Activated gamma-delta T cell (primary cell): Measurements from ENCODE around the gene TMED8.
"Not testable (repeated sequence)": the region's sequence is repeated elsewhere in the genome, so short reads cannot be mapped to it uniquely, and the experiment has no call there.

Experiments
- DNase-seq: peaks from one replicate; lab custom pipeline; 2025; lab: John Stamatoyannopoulos, UW

Gene TMED8

DNA sequence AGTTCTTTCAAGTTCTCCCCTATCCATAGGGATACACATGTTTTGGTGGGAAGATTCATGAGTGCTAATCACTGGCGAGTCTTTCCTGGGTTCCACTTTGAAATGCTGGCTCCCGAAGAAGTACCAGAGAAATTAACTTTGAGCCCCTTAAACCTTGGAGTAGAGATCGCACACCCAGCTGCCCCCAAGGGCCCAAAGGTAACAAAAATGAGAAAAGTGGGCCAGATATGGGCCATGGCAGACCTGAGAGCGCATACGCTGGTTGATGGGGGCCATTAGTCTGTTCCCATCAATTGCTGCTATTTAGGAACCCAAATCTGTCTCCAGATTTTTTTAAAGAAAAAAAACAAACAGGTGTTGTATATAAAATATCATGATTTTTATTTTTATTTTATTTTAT, 53.9 kb downstream of the TMED8 start:
- DNase-seq: no peak

DNA sequence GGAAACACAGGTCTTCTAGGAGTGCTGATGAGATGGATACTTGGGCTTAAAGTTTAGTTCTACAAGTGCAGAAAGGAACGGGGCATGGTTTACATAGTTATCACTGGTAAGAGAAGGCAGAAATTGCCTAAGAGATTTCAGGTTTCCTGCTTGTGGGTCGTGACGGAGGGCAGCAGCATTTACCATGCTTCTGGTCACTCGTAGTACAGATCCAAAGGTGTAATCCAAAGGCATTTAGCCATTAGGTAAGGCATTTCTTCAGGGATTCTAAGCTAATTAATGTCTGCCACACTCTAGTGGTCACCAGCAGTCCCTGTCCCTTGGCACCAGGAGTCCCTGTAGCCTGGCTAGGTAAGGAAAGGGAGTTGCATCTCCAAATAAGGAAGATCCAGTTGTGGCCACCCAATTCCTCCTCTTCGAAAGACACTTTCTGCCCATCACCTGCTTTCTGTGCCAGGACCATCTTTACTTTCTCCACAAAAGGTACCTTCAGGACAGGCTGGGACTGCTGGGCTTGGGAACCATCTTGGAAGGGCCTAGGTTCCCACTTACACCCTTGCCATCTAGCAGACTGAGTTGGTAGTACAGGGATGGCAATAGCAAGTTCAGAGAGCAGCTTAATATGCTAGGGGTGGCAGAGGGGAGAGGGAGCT, 54.5 kb downstream of the TMED8 start:
- DNase-seq: no peak

DNA sequence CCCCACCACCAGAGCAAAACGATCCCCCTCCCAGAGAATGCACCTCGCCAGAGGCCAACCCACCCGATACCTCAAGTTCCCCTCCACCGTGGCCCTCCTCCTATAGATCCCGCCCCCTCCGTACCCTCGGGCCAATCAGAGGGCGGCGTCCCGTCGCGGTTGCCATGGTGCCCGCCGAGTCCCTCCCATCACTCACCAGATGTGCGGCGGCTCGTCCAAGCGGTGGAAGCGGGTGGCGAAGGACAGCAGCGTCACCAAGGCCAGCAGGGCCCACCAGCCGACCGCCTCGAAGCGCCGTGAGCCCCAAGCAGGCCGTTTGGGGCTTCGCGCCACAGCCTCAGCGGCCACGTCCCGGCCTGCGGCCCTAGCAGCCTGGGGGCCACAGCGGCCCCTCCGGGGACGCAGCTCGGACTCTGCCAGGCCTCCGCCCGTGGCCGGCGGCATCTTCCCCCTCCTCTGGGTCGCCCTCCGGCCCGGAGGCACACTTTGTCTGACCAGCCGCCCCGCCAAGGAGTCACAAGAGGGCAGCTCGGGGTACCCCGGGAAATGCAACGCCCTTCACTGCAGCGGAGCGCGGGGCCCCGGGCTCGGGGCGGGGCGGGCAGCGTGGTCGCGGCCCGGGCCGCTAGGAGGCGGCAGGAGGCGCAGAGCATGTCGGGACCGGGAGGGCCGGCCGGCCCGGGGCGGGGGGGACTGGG, 56.5 kb downstream of the TMED8 start, which contains the start of gene POMT2:
Gene POMT2 (minus strand): TSS at position 646 of the 698 bp plus-strand sequence. CDS start 202 bp downstream, at position 444.
- DNase-seq: peak; percentile 85

DNA sequence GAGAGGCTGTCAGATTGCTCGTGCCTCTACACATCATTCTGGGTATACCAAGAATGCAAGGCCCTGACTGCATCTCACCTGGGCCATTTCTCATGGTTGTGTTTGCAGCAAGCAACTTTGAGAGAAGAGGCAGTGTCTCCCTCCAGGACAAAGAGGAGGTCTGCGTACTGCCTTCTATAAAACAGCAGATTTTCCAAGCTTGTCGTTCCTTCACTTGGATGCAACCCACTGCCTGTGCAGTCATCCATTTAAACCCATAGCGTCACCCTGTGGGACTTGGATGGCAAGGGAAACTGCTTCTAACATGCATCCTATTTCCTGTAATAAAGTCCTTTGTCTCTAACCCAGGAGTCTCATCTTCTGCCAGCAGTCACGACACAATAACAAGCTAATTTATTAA, 57.5 kb downstream of the TMED8 start:
- DNase-seq: no peak

DNA sequence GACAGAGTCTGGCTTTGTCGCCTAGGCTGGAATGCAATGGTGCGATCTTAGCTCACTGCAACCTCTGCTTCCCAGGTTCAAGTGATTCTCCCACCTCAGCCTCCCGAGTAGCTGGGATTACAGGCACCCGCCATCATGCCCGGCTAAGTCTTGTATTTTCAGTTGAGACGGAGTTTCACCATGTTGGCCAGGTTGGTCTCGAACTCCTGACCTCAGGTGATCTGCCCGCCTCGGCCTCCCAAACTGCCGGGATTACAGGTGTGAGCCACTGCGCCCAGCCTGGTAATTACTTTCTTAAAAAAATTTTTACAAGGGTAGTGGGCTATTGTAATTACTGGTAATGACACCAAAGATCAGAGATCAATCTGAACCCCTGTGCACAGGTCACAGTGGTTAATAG, 58.1 kb downstream of the TMED8 start:
- not testable (repeated sequence) for DNase-seq

DNA sequence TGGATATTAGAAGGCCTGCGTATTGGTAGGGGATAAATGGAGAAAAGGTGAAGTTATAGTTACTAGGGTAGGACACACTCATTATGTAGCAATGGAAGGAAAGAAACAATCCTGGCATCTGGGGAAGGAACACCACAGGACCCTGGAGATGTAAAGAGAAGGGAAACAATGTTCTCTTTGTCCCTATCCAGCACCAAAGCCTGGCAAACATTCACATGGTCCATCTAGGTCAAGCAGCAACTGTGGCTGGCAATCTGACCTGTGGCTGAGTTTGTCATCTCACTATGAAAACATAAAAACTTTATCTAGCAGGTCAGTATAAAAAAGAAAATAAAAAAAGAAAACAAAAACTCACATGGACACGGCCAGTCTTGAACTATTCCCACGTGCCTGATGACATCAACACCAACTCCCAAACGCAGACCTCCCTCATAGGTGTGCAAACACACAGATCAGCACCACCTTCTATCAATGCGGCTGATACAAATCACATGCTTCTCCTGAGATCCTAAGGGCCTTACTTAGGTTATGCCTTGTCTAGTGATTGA, 58.8 kb downstream of the TMED8 start:
- DNase-seq: no peak

DNA sequence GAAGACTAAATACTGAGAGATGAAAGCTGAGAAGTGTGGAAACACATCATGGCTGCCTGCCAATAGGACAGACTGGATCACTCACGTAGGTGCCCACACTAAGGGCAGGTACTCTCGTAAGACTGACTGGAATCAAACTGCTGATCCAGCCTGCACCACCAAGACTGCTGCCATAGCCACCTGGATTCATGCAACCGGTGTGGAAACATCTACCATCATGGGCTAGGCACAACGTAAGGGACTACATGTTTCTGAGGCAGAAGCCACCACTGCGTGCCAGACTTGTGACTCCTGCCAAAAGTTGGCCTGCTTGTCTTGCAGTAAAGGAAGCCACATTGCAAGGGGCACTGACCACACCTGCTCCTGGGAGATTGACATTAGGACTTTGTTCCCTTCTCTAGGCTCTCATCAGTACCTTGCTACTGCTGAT, 60.0 kb downstream of the TMED8 start:
- no peak for DNase-seq

DNA sequence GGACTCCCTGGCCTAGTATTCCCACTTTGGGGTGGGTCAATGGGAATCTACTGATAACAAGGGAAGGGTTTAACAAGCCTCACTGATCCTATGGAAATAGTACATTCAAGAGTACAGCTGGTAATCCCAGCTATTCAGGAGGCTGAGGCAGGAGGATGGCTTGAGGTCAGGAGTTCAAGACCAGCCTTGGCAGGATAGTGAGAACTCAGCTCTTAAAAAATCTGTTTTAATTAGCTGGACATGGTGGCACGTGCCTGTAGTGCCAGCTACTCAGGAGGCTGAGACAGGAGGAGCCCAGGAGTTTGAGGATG, 60.7 kb downstream of the TMED8 start:
- no peak for DNase-seq

DNA sequence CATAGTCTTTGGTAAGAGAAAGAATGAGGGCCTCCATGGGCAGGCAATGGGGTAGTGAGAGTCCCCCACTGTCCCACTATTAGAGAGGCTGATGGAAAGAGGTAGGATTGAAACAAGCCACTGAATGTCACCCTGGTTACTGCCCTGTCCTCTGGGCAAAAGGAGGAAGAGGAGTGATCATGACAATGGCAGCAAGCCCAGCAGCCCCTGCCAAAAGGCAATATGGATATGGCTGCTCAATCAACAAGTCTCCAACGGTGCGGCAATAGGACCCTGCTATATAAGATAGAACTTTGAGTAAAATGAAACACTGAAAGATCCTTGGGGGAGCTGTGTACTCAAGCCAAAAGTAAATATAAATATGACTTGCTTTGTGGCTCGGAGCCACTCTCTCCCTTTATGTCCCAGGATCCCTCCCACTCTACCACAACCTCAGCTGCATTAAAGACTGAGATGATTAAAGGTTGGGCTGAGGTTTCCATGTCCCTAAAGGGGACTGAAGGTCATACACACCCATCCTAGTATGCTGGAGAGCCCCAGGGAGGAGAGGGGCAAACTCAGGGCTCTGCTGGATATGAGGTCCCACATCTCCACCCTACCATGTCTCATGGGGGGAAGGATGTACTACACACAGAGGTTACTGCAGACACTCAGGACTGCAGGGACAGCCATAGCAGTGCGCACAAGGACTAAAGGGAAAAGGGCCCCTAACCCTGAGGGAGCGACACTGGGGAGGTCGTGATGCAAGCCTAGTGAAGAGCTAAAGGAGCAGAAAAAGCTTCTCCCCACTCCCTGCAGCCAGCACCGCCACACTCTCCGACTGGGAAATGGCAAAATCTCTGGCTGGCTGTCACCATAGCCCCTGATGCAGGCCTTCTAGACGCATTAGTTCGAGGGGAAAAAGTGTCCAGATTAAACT, 62.1 kb downstream of the TMED8 start:
- DNase-seq: no peak

DNA sequence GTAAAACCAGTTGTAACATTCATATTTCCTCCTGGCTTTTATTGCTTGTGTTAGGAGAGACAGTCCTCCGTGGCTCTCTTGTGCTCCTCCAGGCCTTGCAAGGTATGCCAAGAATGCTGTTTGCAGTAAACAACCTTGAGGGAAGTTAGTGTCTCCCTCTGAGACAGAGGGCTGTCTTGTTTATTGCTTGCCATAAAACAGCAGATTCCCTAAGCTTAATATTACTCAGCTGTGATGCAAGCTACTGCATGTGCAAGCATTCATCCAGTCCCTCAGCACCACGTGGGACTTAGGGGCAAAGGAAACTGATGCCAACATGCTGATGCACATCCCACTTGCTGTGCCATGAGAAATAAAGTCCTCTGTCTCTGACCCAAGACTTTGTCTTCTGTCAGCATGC, 62.9 kb downstream of the TMED8 start:
- no peak for DNase-seq

DNA sequence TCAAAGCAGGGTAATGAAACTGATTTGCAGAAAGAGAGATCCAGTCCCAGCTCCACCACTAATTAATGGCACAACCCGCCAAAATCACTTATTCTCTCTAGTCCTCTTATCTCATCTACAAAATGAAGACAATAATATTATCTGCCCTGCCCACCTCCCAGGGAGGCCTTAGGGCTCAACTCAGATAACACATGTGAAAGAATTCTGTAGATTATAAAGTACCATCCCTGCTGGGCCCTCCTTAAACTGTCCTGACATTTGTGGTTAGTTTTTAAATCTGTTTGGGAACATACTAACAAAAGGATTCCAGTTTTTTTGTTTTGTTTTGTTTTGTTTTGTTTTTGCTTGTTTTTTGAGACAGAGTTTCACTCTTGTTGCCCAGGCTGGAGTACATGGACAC, 63.5 kb downstream of the TMED8 start:
- no peak for DNase-seq

DNA sequence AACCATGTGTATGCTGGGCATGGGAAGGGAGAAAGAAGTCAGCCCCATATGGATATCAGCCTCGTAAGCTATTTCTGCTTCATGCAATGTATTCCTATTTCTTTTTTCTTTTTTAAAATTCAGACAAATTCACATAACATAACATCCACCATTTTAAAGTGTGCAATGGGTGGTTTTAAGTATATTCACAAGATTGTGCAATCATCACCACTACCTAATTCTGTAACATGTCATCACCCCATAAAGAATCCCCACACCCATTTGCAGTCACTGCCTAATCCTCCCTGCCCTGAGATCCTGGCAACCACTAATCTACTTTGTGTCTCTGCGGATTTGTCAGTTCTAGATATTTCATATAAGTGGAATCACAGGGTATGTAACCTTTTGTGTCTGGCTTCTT, 65.7 kb downstream of the TMED8 start:
- DNase-seq: no peak

DNA sequence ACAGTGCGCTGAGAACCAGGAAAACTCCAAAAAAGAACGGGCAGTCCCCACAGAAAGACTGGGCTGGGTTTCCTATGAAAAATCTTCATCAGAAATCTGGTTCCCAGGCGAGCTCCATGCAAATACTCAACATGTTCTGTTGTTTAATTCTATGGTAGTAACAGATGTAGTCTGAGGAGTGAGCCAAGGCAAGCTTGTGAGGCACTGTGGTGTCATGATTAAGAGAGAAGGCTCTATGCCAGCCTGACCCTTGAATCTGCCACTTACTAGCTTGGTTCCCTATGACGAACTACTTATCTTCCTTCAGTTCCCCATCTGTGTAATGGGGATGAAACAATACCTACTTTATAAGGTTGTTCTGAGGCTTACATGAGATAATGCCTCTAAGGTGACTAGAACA, 66.9 kb downstream of the TMED8 start:
- DNase-seq: no peak

DNA sequence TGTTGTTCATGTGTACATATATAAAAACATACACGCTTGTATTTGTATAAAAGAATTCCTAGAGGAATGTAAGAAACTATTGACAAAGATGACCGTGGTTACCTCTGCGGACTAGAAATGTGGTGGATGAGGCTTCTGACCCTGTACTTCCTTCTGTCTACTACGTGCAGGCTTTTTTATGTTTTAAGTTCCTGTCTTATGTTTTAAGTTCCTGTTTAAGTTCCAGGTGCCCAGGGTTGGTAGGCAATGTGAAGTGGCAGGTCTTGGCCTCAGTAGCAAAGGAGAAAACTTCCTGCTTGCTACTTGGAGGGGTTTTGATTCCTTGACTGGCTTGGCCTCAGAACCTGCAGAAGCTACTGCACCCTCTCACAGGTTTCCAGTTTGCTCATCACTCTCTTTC, 67.8 kb downstream of the TMED8 start:
- DNase-seq: no peak

DNA sequence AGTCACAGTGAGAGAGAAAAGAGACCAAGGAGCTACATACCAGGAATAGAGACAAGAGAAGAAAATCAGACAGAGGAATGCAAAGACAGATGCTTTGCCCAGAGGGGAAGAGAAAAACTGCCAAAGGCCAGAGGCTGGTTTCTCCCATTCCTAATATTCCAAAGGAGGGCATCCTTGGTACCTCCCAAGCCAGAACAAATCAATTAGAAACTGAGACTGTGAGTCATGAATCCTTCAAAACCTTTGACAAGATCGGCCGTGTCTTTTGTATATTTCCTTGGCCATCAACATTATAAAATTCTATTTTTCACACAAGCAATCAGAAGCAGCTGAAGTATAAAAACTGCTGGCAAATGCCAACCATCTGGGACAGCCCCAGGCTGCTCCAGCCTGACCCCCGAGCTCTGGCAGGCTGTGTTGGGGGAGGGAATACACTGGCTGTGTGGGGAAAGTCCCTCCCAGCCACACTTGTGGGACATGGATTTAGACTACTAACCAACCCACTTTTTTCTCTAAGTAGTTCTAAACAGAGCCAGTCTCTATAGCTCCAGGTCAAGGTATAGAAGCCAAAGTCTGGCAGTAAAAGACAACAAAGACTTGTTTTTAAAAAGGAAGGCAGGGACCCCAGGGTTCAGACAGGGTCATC, 69.9 kb downstream of the TMED8 start:
- DNase-seq: no peak

DNA sequence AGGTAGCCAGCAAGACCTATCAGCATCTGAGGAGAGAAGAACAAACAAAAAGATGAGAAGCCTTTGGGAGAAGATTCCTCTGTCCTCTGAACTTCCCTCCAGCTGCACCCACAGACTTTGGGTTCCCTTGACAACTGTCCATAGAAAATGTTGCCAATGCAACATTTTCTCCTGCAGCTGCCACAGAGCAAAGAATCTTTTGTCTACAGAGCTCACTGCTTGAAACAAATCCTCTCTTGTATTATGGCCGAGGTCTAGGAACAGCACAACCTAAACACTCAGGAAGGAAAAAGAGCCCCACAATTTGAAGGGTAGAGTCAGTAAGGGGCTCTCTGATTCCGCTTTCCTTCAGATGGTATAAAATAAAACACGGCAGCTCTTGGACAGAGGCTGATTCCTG, 70.5 kb downstream of the TMED8 start:
- no peak for DNase-seq

DNA sequence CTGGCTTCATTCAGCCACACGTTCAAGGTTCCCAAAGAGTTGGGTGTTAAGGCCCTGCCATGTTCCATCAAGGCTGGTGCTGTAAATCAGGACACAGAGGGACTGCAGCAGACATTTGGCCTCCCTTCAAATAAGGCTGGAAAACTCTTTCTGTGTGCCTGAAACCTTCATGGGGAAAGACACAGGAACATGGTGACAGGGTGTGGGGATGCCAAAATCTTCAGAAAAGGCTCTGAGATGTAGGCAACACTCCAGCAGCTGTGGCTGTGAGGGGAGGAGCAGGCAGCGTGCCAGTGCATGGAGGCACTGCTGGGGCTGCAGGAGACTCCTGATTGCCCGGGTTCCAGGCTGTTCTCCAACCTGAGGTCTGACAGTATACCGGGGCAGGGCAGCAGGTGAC, 71.2 kb downstream of the TMED8 start:
- DNase-seq: no peak

DNA sequence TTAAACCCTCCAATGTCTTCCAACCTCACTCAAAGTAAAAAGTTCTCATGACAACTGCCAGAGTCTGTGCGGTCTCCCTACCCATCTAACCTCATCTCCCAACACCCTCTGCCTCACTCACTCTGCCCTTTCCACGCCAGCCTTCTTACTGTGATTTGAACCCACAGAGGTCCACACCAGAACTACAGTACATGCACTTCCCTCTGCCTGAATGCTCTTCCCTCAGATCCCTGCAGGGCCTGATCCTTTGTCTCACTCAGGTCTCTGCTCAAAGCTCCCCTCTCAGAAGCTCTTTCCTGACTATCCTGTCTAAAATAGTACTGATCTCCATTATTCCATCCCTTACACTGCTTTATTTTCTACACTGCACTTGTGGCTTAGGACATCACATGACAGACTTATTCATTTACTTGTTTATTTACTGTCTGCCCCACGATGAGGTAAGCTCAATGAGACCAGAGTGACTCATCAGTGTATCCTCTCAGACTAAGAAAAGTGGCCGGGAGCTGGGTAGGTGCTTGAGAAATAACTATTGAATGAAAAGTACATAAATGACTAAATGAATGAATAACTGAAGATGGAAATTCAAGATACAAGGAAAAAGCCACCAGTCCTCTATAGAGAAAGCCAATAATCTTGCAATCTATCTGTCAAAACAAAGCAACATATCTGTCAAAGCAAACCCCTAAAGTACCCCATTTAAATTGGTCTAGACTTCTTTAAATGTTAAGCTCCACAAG, 73.3 kb downstream of the TMED8 start:
- DNase-seq: no peak

DNA sequence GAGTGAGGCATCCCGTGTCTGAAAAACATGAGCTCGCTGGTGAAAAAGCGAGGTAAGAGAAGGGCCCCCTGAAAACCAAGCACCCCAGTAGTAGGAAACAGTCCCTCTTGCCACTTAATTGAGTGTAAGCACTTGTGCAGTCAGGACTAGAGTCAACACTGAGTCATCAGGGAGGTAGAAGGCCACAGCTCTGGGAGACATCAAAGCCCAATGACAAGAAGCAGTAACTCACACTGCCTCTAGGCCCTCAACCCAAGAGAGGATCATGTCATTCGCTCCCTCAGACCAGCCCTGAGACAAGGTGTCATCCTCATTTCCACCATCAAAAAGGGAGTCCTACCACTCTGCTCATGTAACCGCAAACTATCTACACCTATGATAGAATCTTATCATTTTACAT, 74.0 kb downstream of the TMED8 start:
- no peak for DNase-seq

DNA sequence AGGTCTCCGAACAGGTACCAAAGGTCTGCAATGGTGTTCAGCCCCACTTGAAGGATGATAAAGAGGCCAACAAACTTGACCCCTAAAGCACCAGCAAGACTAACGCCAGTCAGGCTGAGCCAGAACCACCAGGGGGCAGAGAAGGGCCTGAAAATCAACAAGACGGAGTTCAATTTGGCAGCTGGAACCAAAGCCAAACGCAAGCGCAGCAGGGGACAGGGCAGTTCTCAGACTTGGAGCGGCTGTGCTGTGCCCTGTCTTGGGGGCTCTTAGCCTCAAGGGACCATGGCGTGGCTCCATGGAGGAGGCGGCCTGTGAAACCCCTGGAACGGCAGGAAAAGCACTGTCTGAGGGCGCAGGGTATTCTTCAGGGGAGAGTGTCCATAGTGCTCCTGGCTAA, 75.8 kb downstream of the TMED8 start:
- DNase-seq: no peak

DNA sequence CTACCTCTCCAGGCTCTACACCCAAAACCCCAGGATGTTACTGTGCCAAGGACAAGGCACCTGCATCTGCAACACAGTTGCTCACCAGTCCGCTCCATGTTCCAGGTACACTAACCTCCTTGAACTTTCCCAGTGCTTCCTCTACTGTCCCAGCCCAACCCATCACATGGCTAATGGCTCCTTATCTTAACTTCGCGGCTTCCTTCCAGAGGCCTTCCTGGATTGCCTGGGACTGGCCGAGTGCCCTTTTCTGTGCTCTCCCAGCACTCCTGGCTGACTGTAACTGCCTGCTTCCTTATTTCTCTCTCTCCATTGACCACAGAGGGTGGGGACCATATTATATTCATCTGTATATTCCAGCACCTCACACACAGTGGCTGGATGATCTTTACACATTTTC, 77.1 kb downstream of the TMED8 start:
- no peak for DNase-seq
